HG03064 (cell line): ENCODE data around the gene HDDC3.
A peak's percentile ranks its signal among the peaks of the same experiment; 100 is the strongest.

ENCODE experiments used
- ATAC-seq: cut with Tn5 transposase; IDR thresholded peaks from one replicate; pipeline ENCODE4 v1.9.1; 2021; ENCODE audit warnings: low read depth; ENCODE audit not compliant: unreplicated experiment

The HDDC3 gene

GRCh38 chr15:90954712-90955623 is 22.6 kb upstream of the HDDC3 start, which contains the start of gene RCCD1:
Gene RCCD1 (plus strand): TSS chr15:90954884. CDS start chr15:90956735, 1,851 bp downstream.
- peak; percentile 93 for ATAC-seq

- no peak for ATAC-seq
These were observed 21.8 kb upstream of the HDDC3 start for GRCh38 chr15:90953947-90954711.

GRCh38 chr15:90952901-90953677 is 20.7 kb upstream of the HDDC3 start:
- ATAC-seq: no peak

GRCh38 chr15:90950676-90951075 is 18.3 kb upstream of the HDDC3 start:
- no peak for ATAC-seq

- no peak for ATAC-seq
These were observed 17.8 kb upstream of the HDDC3 start for GRCh38 chr15:90949979-90950675.

GRCh38 chr15:90948506-90948905 is 16.2 kb upstream of the HDDC3 start:
- no peak for ATAC-seq

- ATAC-seq: no peak
These were observed 15.4 kb upstream of the HDDC3 start for GRCh38 chr15:90947577-90948357.

- no peak for ATAC-seq
These were observed 14.7 kb upstream of the HDDC3 start for GRCh38 chr15:90946941-90947576.

GRCh38 chr15:90946538-90946937 is 14.2 kb upstream of the HDDC3 start:
- no peak for ATAC-seq

GRCh38 chr15:90945091-90945490 is 12.7 kb upstream of the HDDC3 start:
- ATAC-seq: no peak

GRCh38 chr15:90942354-90943120 is 10.2 kb upstream of the HDDC3 start:
- ATAC-seq: no peak

- ATAC-seq: no peak
These were observed 8.7 kb upstream of the HDDC3 start for GRCh38 chr15:90941038-90941437.

GRCh38 chr15:90939756-90940155 is 7.4 kb upstream of the HDDC3 start:
- no peak for ATAC-seq

GRCh38 chr15:90938261-90938660 is 5.9 kb upstream of the HDDC3 start:
- no peak for ATAC-seq

GRCh38 chr15:90936823-90937222 is 4.5 kb upstream of the HDDC3 start:
- ATAC-seq: no peak

- ATAC-seq: peak; percentile 49
These were observed 2.8 kb upstream of the HDDC3 start, which contains the start of gene UNC45A for GRCh38 chr15:90934949-90935751. Gene UNC45A (plus strand): TSS chr15:90935285. CDS start chr15:90935325, 40 bp downstream.

GRCh38 chr15:90934256-90934948 is 2.1 kb upstream of the HDDC3 start:
- peak; percentile 26 for ATAC-seq
